H1 (cell line): ENCODE measurements around the gene ZNF532.

Experiments used
- CBX5 ChIP-seq: fragments of 300-800, 300-1000 bp; sonication (generic); IDR thresholded peaks from 2 replicates; pipeline ENCODE4 v1.7.1; 2016; ENCODE audit warnings: antibody characterized with exemption, low read length, low read depth
- CTCF ChIP-seq, 3 experiments: IDR thresholded peaks; 1 replicate in 2 of 3; 2 replicates in 1 of 3; pipeline versions ENCODE4 v1.5.1 to v1.6.1; 2011; ENCODE audit warnings: low read length in 3 of 3, mild to moderate bottlenecking in 3 of 3, inconsistent platforms in 2 of 3, low read depth in 1 of 3, moderate library complexity in 1 of 3; ENCODE audit not compliant: insufficient read depth in 1 of 3; ENCODE audit errors: control extremely low read depth in 1 of 3
- EZH2 ChIP-seq: fragments of 200-600 bp; sonication (generic); IDR thresholded peaks from 2 replicates; pipeline ENCODE4 v1.7.1; 2012; ENCODE audit warnings: low read depth, mild to moderate bottlenecking, moderate library complexity, low read length, inconsistent platforms; ENCODE audit not compliant: severe bottlenecking
- MAFK ChIP-seq: IDR thresholded peaks from 2 replicates; pipeline ENCODE4 v1.6.1; 2012; ENCODE audit warnings: low read depth, mild to moderate bottlenecking, improper control_type of control experiment, low read length
- MAX ChIP-seq: IDR thresholded peaks from 2 replicates; pipeline ENCODE4 v1.6.1; 2012; ENCODE audit warnings: inconsistent platforms
- POLR2A ChIP-seq, 2 experiments: IDR thresholded peaks; 1 replicate in 1 of 2; 2 replicates in 1 of 2; pipeline ENCODE4 v1.6.1; 2011; ENCODE audit warnings: low read depth in 2 of 2, low read length in 2 of 2, mild to moderate bottlenecking in 2 of 2; ENCODE audit errors: control extremely low read depth in 1 of 2

DNA sequence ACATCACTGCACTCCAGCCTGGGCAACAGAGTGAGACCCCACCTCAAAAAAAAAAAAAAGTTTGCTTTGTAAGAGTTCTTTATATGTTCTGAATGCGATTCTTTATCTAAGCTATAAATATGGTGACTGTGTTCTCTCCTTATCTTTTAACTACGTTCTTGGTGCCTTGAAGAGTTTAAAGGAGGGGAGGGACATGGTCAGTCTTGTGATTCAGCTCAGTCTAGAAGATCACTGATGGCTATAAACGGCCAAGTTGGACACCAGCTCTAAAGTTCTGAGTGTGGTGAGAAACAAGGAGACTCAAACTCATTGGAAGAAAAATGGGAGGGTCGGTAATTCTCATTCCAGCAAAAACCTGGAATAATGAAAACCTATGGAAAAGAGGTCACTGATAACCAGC is 146.6 kb downstream of the ZNF532 start:
- TF ChIP-seq POLR2A (IDR thresholded peaks at IDR 0.05; ENCODE audit: control extremely low read depth in 1 of 2, low read depth in 2 of 2, low read length in 2 of 2) (no peak), CTCF (IDR thresholded peaks at IDR 0.05; ENCODE audit: control extremely low read depth in 1 of 3, insufficient read depth in 1 of 3, low read depth in 1 of 3, low read length in 3 of 3) (no peak), MAFK (no peak), EZH2 (no peak), MAX (no peak), CBX5 (no peak)
